ENCODE data around the gene KIAA0040.

Gene KIAA0040

DNA sequence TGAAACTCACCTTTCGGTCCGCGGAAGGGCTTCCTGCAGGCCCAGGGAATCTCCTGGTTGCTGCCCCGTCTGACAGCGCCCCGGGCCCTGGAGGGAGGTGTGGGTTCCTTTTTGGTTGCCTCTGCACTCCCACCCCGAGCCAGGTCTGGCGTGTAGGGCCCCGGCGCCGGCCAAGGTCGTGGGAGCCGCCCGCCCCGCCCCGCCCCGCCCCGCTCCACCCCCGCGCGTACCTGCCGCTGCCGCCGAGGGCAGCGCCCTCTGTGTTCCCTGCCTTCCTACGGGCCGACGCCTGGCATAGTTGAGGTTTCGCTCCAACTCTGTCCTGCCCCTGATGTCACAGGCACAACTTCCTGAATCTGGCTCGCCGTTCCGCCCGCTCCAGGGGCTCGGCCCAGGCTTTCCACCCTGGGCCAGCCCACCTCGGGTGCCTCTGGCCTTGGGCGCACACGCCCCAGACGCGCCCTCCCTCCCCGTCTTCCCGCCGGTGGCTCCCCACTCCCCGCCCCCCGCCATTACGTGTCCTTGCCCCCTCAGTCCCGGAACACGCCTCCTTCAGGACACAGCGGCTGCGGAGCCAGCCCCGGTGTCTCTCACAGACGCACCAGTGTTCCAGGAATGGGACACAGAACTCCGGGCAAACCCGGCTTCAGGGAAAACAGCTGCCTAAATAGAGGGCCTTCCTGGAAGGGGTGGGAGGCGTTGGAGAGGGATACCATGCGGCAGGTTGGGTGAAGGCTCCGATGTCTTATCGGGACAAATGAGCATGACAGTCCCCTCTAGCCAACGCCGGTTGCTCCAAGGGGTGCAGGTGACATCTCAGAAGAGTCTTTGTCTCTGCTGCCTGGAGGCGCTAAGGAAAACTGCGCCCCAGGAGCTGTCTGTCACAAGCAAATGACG is at the start of gene KIAA0040:
Gene KIAA0040, minus strand, starts transcription at position 147 of the 897 bp plus-strand sequence. CDS start 31,763 bp downstream, outside the sequence.
- peak; percentile 61 for DNase-seq

GRCh38 chr1:175237389-175237788 is 44.8 kb upstream of the KIAA0040 start:
- DNase-seq: no peak

DNA sequence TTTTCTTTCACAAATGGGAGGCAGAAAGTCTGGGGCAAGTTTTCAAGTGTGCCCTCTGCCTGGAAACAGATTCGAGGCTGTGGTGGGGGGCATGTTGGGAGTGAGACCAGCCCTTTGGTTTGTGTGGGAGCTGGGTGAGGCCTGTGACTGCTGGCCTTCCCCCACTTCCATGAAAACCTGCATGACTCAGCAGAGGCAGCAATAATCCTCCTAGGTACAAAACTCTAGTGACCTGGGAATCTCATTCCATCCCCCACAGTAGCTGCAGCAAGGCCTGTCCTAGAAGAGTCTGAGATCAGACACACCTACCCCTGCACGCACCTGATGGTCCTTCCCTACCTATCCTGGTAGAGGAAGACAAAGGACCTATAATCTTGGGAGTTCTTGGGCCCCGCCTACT is 42.1 kb upstream of the KIAA0040 start:
- no peak for DNase-seq

DNA sequence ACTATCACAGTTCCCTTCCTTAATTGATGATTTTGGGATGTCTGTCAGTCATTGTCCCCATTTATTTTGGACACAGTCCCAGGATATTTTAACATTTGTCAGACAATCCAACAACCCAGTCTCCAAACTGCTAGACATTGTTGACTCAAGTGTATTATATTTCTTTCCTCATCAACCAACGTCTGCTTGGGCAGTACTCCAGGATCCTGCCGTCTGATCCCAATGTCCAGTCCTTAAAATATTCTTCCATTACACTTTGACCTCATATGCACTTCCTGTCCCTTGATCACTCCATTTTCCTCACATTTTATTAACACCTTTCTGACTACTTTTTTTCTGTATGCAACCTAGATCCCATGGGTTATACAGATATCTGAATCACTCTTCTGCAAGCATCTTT is 39.8 kb upstream of the KIAA0040 start:
- DNase-seq: no peak

DNA sequence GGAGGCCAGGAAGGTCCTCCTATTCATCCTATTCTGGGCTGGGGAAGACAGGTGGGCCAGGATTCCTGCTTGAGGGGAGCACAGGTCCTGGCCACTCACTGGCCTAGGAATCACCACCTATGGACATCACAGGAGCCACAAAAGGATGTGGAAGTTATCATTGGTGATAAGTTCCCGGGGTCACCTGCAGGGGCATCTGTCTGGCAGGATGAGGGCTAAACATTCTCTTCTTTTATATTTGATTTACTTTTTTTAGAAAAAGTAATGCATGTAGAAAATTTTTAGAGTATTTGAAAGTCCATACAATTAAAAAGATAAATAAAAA is 33.2 kb upstream of the KIAA0040 start:
- DNase-seq: no peak

DNA sequence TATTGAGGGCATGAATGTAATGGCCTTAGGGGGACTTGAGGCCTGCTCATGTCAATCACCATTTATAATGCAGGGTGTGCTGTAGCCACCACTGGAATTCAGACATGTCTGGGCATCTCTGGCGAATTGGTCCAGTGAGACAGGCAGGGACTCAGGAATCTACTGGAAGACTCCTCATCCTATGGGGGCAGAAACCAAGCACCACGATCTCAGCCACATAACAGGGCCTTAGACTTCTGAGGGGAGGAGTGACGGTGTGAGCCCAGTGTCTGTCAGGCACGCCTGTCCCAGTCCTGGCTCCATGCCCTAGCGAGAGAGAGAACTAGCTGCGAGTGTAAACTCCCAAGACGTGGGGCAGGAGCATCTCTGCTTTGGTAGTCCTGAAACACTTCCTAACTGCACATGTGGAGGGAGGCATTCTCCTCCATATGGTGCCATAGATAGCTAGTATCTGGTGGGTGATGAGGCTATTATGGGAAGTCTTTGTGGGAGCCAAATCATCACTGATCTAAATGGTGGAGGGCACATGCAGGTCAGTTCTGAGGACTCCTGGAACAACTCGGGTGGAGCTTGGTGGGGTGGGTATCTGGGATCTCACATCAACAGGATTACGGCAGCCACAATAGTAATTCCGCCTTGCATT is 29.8 kb upstream of the KIAA0040 start:
- DNase-seq: no peak

GRCh38 chr1:175221557-175222175 is 29.1 kb upstream of the KIAA0040 start:
- DNase-seq: no peak

DNA sequence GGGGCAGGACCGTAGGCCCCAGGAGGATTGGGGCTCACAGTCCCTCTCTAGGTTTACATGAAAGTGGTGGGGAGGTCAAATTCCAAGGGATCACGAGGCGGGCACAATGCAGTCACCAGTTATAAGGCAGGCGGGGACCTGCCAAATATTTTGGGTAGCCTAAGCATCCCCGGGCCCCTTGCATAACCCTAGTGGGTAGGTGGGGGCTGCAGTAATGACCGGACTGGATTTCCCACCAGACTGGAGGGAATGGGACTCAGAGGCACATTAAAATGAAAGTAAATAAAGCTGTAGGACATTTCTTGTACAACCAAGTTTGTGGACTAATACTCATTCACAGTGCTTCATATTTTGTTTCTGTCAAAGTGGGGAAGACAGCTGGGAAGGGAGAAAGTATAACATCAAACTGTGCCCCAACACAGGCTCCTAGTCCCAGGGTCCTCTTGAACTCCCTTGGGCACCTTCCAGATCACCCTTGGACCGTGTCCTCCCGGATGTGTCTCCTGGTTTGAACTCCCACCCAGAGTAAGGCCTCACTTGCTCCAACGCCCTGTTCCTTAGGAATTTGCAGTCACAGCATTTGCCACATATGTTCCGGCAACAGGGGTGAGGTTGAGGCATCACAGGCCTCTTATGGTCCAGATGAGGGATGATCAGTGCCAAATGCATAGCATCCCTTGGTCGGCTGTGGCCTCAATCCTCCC is 28.4 kb upstream of the KIAA0040 start:
- no peak for DNase-seq

DNA sequence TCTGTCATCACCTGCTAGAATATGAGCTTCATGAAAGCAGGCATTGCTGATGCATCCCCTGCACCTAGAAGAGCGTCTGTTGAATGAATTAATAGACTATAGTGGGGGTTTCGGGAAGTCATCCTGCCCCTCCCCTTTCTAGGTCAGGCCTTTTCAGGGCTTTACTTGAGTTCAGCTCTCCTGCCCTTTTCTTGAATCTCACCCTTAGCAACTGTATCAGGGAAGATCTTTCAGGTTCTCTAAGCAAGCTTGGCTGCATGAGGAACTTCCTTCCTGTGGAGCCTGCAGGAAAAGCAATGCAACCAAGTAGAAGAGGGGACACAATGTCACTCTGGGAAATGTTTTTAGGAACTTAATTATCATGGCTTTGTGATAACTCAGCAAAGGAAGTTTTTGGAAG is 27.2 kb upstream of the KIAA0040 start:
- DNase-seq: no peak

DNA sequence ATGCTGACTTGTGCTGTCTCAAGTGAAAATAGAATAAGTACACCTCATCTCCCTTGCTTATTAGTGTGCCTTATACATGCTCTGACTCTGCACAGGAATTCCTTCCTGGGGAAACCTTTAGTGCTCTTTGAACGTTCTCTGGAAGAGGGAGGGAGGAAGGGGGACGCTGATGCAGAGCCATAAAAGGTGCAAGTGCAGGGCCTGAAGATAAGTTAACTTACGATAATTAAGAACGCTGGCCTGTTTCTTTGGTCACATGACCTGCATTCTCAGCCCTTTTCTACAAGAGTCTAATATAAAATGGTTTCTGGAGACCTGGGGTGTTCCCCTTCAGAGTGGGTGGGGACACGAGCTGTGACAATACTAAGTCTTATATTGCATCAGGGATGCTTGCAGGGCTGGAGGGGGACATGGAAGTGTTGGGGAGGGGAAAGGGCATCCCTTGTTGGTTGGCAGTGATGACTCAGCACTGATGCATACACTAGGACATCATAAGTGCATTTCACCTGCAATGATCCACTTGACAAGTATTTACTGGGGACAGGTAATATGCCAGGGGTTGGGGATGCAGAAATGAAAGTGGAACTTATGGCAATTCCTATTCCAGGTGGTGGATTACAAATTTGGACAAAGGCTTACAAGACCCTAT is 26.3 kb upstream of the KIAA0040 start:
- DNase-seq: no peak

DNA sequence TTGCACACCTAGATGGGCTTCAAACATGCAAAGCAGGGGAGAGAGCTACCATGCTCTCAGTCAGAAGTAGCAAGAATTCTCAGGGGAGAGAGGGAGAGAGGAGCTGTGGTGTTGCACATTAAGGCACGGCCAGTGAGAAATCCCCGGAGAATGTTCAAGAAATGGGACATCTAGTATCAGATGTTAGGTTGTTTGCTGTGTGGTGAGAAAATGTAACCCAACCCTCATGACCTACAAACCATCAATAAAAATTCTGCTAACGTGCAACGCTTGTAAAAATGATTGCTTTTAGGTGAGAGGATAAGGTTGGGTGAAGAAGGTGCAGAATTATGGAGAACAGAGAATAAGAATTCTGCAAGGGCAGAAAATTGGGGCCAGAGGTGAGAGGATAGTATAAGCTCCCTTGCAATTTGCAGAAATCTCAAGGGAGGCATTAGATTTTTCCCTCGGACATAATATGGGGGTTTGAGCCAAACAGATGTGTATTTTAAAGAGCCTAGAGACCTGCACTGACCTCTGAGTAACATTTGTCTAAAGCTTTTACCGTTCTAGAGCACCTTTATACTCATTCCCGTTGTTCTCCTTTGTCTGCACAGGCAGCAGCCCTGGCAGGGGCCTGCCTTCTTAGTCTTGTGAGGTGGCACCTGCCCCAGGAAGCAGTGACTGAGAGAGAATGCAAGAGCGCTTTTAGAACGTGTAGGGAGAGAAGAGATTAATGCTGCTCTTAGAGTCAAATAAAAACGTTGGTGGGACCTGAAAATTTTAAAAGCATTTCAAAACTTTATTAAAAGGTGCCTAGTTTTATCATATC is 25.4 kb upstream of the KIAA0040 start:
- DNase-seq: no peak

- DNase-seq: no peak
Observed at GRCh38 chr1:175216444-175216843, 23.9 kb upstream of the KIAA0040 start.

DNA sequence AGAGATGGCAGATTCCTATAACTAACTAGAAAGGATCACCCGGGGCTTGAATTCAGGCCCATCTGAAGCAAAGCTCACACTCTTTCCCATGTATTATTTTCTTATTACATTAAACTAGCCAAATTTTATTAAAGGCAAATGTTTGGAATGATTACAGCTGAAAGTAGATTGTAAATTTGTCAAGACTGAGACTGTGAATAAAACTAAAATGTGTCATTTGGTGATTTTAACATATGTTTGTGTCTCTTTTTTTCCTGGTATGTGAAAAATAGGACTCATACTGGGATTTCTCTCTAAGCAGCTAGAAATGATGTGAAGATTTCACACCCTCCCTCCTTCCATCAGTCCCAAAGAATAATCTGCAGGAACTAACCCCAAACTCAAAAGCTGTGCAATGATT is 19.1 kb upstream of the KIAA0040 start:
- DNase-seq: no peak

DNA sequence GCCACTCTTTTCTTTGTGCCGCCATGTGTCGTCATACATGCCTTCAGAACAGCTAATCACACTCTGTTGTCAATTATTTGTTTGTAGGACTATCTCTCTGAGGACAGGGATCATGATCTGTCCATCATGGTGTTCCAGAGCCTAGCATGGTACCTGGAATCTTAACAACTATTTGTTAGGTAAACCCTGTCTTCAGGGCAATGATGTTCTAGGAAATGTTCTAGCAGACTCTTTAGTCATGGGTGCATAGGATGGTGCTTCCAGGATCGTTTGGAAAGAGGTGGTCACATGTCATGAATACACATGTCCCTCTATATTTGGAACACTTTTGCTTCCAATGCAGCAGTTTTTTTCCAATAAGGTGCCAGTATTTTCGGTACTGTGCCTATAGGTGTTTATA is 18.2 kb upstream of the KIAA0040 start:
- no peak for DNase-seq

DNA sequence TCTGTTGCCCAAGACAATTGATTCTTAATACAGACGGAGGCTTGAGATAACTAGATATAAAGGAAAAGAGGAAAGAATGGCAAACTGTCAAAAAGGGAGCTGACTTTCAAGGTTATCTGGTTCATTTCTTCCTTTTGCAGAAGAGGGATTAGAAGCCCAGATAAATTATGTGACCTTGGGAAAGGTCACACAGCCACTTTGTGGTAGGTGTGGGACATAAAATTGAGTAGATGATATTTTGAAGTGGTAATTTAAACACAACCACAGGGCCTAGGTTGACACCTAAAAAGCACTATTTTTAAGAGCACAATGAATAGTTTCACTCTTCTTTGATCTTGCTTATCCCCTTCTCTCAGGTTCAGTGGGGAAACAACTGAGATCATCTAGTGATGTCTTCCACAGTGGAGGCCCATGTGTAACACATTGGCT is 16.9 kb upstream of the KIAA0040 start:
- no peak for DNase-seq

DNA sequence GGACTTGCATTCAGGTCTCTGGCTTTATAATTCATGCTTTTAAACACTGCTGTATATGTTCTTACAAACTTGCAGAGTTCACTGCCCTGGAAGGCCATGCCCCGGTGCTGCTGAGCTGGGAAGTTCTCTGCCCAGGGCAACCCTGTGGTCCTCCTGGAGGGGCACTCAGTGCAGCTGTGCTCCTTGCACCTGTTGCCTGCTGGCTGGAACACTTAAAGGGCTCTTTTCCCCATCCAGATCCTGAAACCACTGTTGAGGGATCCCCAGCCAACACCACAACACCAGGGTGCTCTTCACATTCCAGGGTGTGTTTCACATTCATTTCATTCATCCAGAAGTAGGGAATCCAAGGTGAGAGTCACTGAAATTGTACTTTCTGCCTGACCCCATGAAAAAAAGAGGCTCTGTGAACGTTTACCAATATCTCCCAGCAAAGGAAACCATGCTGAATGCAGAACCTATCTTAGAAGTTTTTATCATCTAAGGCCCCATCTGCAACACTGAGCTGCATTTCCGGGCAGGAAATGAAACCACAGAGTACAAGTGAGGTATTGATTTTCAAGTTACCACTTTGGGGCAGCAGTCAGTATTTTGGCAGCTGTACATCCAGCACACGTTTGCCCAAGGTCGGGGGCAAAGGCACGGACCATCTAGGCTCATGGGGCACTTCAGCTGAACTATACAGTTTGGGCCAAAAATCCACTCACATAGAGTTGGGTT is 16.4 kb upstream of the KIAA0040 start:
- DNase-seq: peak; percentile 31

GRCh38 chr1:175207971-175208370 is 15.4 kb upstream of the KIAA0040 start:
- no peak for DNase-seq

DNA sequence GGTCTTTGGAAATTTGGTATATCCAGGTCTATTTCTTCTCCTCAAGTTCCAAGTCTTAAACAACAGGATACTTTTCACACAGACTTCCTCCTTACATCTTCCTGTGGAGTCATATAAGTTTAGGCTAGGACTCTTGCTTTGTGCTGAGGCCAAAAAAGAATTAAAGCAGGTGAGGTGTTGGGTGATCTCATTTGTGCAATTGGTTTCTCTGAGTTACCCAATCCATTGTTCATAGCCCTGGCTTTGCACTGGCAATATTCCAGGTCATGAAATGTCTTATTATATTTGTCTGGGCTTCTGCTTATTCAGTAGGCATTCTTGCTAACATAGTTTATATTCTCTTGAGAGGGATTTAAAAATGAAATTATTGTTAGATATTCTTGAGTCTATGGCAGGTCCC is 14.1 kb upstream of the KIAA0040 start:
- DNase-seq: no peak

- peak; percentile 55 for DNase-seq
Observed at GRCh38 chr1:175204330-175204729, 11.8 kb upstream of the KIAA0040 start.

DNA sequence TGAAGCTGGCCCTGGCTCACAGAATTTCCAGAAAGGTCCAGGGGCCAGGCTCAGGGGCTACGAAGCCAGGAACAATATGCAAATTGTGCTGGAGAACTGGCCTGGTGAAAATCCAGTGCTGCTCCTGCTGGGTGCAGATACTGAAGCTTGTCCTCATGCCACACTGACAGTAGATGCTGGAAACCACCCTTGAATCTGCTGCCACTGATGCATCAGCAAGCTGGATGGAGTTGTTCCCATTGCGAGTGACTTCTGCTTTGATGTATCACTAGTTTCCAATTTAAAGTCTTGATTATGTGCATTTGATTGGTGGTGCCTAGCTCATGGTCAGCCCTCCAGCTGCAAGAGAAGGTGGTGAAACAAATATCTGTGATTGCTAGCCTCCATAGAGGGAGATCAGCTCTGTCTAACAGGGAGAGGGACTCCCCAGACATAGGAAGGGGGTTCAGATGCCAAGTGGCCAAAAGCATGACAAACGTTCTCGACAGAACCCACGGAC is 11.0 kb upstream of the KIAA0040 start:
- no peak for DNase-seq
